Activated gamma-delta T cell (primary cell): Measurements from ENCODE around the gene DMPK.
"Not testable (repeated sequence)": the region's sequence is repeated elsewhere in the genome, so short reads cannot be mapped to it uniquely, and the experiment has no call there.

Source experiments
- DNase-seq: peaks from one replicate; lab custom pipeline; 2025; lab: John Stamatoyannopoulos, UW

DMPK gene

DNA sequence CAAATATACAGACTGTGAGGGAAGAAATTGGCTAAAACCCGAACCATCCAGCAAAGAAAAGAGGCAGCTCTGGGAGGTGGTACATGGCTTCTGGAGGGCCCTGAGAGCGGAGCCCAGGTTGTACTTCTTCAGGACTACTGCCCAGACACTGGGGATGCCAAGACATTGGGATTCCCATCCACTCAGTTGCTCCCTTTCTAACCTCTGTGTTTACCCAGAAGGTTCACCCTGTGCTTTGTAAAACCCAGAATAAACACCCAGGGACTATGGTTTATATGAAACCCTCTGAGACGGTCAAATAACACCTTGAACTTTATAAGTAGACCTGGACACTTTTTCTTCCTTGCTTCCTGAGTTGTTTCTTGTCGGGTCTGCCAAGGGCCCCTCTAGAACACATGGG lies 39.3 kb downstream of the DMPK start:
- DNase-seq, result no peak

GRCh38 chr19:45739498-45740439 lies 42.5 kb downstream of the DMPK start:
- no peak for DNase-seq

DNA sequence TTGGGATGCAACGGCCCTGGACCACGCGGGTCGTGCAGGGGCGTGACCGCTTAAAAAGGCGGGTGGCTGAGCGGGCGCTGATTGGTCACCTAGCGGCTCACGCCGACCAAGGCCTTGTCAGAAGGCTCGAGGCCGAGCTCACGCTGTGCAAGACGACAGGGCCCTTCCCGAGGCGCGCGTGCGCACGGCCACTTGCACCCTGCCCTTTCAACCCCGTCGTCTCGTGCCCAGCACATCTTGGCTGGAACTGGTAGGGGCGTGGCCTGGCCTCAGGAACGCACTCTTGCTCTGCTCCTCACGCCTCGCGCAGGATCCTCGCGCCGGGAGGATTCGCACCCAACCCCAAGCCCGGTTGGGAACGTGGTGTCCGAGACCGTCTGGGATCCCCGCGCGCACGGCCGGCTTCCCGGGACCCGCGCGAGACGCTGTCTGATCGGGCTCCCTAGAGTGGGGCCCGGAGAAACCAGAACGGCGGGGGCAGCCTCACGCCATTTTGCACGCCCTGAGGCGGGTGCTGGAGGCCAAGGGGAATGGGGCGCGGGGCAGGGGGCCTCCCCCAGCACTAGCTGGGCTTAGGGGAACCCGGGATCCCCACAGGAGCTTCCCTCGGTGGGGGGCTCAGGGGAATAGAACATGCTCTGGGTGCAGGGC lies 49.0 kb downstream of the DMPK start, which contains the start of gene MEIOSIN:
TSS of gene MEIOSIN (plus strand) at position 280 of the 651 bp plus-strand sequence. CDS start 1,938 bp downstream, outside the sequence.
- DNase-seq, result no peak

DNA sequence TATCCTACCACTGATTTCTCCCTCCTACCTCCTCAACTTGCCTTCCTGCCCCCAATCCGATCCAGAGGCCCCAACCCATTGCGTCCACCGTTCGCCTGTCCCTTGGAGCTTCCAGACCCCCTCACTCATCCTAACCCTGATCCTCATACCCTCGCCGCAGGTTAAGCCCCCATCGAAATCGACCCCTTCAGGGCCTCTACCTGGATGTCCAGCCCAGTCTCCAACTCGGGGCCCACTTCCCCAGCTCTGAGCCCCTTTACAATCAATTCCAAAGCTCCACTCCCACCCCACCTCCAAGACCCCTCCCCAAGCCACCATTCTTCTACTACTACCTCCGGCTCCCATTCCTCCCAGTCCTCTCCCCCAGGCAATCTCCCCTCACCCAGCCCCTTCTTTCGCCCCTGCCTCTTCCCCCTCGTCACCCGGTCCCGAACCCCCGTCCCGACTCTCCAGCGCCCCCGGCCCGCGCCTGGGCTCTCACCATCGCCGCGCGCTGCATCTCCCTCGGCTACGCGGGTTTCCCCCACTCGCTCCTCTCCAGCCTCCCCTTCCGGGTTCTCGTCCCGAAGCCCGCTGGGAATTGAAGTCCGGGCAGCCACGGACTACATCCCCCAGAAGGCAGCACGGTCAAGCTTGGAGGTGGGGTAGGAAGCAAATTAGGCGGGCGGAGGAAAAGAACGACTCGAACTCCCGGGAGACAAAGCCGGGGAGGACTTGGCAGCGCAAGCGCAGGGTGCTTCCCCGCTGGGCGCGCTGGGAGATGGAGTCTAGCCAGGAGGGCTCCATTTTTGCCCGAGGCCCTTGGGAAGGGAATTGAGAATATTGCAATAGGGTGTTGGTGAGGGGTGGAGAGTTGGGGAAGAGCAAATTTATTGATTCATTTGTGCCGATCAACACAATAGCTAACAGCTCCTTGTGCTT lies 51.7 kb downstream of the DMPK start, which contains the start of gene FBXO46:
TSS of gene FBXO46 (minus strand) at position 529 of the 921 bp plus-strand sequence. CDS start 17,401 bp downstream, outside the sequence.
- DNase-seq, result peak; percentile 68

- no peak for DNase-seq
These were observed 52.4 kb downstream of the DMPK start for GRCh38 chr19:45729800-45730290.

DNA sequence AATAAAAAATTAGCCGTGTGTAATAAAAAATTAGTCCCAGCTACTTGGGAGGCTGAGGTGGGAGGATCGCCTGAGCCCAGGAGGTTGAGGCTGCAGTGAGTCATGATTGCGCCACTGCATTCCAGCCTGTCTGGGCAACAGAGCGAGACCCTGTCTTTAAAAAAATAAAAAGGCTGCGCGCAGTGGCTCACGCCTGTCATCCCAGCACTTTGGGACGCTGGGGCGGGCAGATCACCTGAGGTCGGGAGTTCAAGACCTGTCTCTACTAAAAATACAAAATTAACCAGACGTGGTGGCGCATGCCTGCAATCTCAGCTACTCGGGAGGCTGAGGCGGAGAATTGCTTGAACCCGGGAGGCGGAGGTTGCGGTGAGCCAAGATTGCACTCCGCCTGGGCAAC lies 53.6 kb downstream of the DMPK start:
- not testable (repeated sequence) for DNase-seq

GRCh38 chr19:45720065-45720464 lies 62.2 kb downstream of the DMPK start:
- DNase-seq, result not testable (repeated sequence)
